HepG2 (cell line): Measurements from ENCODE around the gene TNS4. TPM values are rescaled to one million over a fixed set of nuclear protein-coding genes. Genes with fewer than 3 reads are reported as not detected.

ENCODE experiments used
- ATAC-seq: fragments of 200-7000 bp; cut with Tn5 transposase; 3 replicates; pipeline ENCODE4 v1.9.1; 2020; ENCODE audit warnings: mild to moderate bottlenecking, moderate library complexity
- BruUV-seq: library from RNA; stranded (reverse); fragments of 400-500 nt; replicated peaks from 2 replicates; lab custom pipeline; 2021; lab: Mats Ljungman, UMichigan
- CTCF ChIA-PET: fragments of 300-600 bp; formaldehyde crosslinking; extraction: SDS; loops from one replicate; lab custom pipeline; 2021; ENCODE audit warnings: low total read pairs, inconsistent platforms, low intra/inter-chr PET ratio; lab: Yijun Ruan, JAX
- POLR2A ChIA-PET: fragments of 350-600 bp; sonication (Branson Sonifier 250); formaldehyde crosslinking; loops from one replicate; lab custom pipeline; 2020; ENCODE audit warnings: antibody characterized with exemption, inconsistent platforms; lab: Yijun Ruan, JAX
- DNase-seq: peaks from one replicate; pipeline ENCODE4 v3.0.0-alpha.2; 2015; ENCODE audit warnings: low spot score
- FAIRE-seq: peaks from 3 replicates; lab custom pipeline; 2011; peaks lifted over from hg19 to GRCh38; lab: Jason Lieb, UNC
- H2AFZ ChIP-seq: one replicate; pipeline ENCODE4 v1.6.1; 2011; ENCODE audit warnings: low read length, inconsistent platforms
- H3K27ac ChIP-seq: fragments of 300-600 bp; 3 replicates; pipeline ENCODE4 v1.8.0; 2011; ENCODE audit warnings: mixed run types, mild to moderate bottlenecking, mixed read lengths, low read length, inconsistent platforms; ENCODE audit not compliant: insufficient read depth; ENCODE audit errors: extremely low read length
- H3K27me3 ChIP-seq, 2 experiments: fragments of 200-600 bp in 1 of 2; 2 replicates in 1 of 2; 3 replicates in 1 of 2; pipeline versions ENCODE4 v1.6.0 to v1.8.0; 2011; ENCODE audit warnings: low read length in 2 of 2, mild to moderate bottlenecking in 2 of 2, moderate library complexity in 2 of 2, inconsistent platforms in 1 of 2; ENCODE audit not compliant: insufficient read depth in 2 of 2, control insufficient read depth in 1 of 2
- H3K36me3 ChIP-seq, 2 experiments: fragments of 200-600 bp in 1 of 2; replicated peaks in 1 of 2; 2 replicates in 1 of 2; 3 replicates in 1 of 2; pipeline versions ENCODE4 v1.5.1 to v1.8.0; 2011; ENCODE audit warnings: low read length in 2 of 2, inconsistent platforms in 1 of 2; ENCODE audit not compliant: insufficient read depth in 2 of 2, control insufficient read depth in 1 of 2
- H3K4me1 ChIP-seq: 2 replicates; pipeline ENCODE4 v1.5.1; 2012; ENCODE audit warnings: low read length, inconsistent platforms; ENCODE audit not compliant: insufficient read depth
- H3K4me2 ChIP-seq: 2 replicates; pipeline ENCODE4 v1.6.0; 2011; ENCODE audit warnings: low read depth, low read length, inconsistent platforms
- H3K4me3 ChIP-seq, 3 experiments: fragments of 200-600 bp in 1 of 3; sonication (generic), shearing (Covaris generic) in 1 of 3; replicated peaks in 1 of 3; 2 replicates each; pipeline ENCODE4 v1.5.1; 2011 to 2016; ENCODE audit warnings: low read length in 3 of 3, inconsistent platforms in 2 of 3, low read depth in 2 of 3, mild to moderate bottlenecking in 2 of 3, control low read depth in 1 of 3, mixed read lengths in 1 of 3; ENCODE audit not compliant: insufficient read depth in 1 of 3
- H3K79me2 ChIP-seq: one replicate; pipeline ENCODE4 v1.6.1; 2011; ENCODE audit warnings: low read length, inconsistent platforms; ENCODE audit not compliant: insufficient read depth
- H3K9ac ChIP-seq: 2 replicates; pipeline ENCODE4 v1.6.0; 2011; ENCODE audit warnings: mild to moderate bottlenecking, low read depth, low read length, inconsistent platforms; ENCODE audit not compliant: insufficient read depth
- H3K9me3 ChIP-seq: 2 replicates; pipeline ENCODE4 v1.5.1; 2012; ENCODE audit warnings: mild to moderate bottlenecking, low read length
- H4K20me1 ChIP-seq: 2 replicates; pipeline ENCODE4 v1.6.0; 2011; ENCODE audit warnings: inconsistent platforms, mild to moderate bottlenecking, low read length, moderate library complexity; ENCODE audit not compliant: insufficient read depth
- ARNTL ChIP-seq: sonication (generic); formaldehyde crosslinking; IDR thresholded peaks from 2 replicates; pipeline ENCODE4 v1.4.0; 2020; ENCODE audit warnings: mild to moderate bottlenecking, missing genetic modification reagents
- CREM ChIP-seq, 2 experiments: sonication (generic) in 1 of 2; formaldehyde crosslinking in 1 of 2; IDR thresholded peaks; 2 replicates each; pipeline versions ENCODE4 v1.4.0 to v1.6.1; 2016 to 2020; ENCODE audit warnings: antibody characterized with exemption in 1 of 2, mild to moderate bottlenecking in 1 of 2, missing genetic modification reagents in 1 of 2
- KMT2A ChIP-seq: sonication (generic); formaldehyde crosslinking; IDR thresholded peaks from 2 replicates; pipeline ENCODE4 v1.4.0; 2020; ENCODE audit warnings: missing genetic modification reagents
- MATR3 ChIP-seq: sonication (generic); formaldehyde crosslinking; IDR thresholded peaks from 2 replicates; pipeline ENCODE4 v1.4.0; 2020; ENCODE audit warnings: missing genetic modification reagents
- MLLT10 ChIP-seq: sonication (generic); formaldehyde crosslinking; IDR thresholded peaks from 2 replicates; pipeline ENCODE4 v1.4.0; 2020; ENCODE audit warnings: missing genetic modification reagents
- PHF21A ChIP-seq: sonication (generic); formaldehyde crosslinking; IDR thresholded peaks from 2 replicates; pipeline ENCODE4 v1.5.0; 2020; ENCODE audit warnings: mild to moderate bottlenecking, missing genetic modification reagents
- SIN3A ChIP-seq: IDR thresholded peaks from 2 replicates; pipeline ENCODE4 v1.6.1; 2011; ENCODE audit warnings: low read depth, mild to moderate bottlenecking, control low read depth, low read length, borderline replicate concordance
- ZFP62 ChIP-seq: sonication (generic); formaldehyde crosslinking; IDR thresholded peaks from 2 replicates; pipeline ENCODE4 v1.4.0; 2020; ENCODE audit warnings: missing genetic modification reagents
- ZNF33A ChIP-seq: sonication (generic); formaldehyde crosslinking; IDR thresholded peaks from 2 replicates; pipeline ENCODE4 v1.5.1; 2020; ENCODE audit warnings: missing genetic modification reagents, mild to moderate bottlenecking, moderate library complexity, borderline replicate concordance
- ZNF557 ChIP-seq: sonication (generic); formaldehyde crosslinking; IDR thresholded peaks from 2 replicates; pipeline ENCODE4 v1.4.0; 2020; ENCODE audit warnings: missing genetic modification reagents
- ZNF713 ChIP-seq: sonication (generic); formaldehyde crosslinking; IDR thresholded peaks from 2 replicates; pipeline ENCODE4 v1.4.0; 2020; ENCODE audit warnings: mild to moderate bottlenecking, missing genetic modification reagents
- WGBS: methylation state at CpG from one replicate; pipeline ENCODE4 v1.1.6; 2017; ENCODE audit warnings: low lambda C conversion rate; 5-methylcytosine and 5-hydroxymethylcytosine counted together
- in situ Hi-C: cut with HindIII; loops from 2 replicates; pipeline ENCODE4 v1.10.0; 2017; ENCODE audit warnings: low pct_unique_long_range_greater_than_20kb; ENCODE audit not compliant: extremely low pct_ligation_motif_present
- intact Hi-C: fragments of 100-400 bp; cut with micrococcal nuclease; formaldehyde crosslinking; loops from one replicate; pipeline ENCODE4 v1.10.0; 2022; ENCODE audit not compliant: unreplicated experiment
- polyA plus RNA-seq, 8 experiments: library from polyadenylated mRNA; depleted of rRNA in 3 of 8; stranded (reverse) in 7 of 8; unstranded in 1 of 8; fragments of >200 nt; fragmentation: Illumina TruSeq in 4 of 8; extraction: Trizol in 4 of 8; gene quantifications; 2 replicates each; pipeline versions ENCODE4 v1.2.1 to v1.2.3, GENCODE V29; 2011 to 2016; ENCODE audit warnings: low read depth in 4 of 8, missing spikeins in 1 of 8, mixed read lengths in 1 of 8; ENCODE audit not compliant: insufficient read depth in 1 of 8
- total RNA-seq, 5 experiments: library from RNA; depleted of rRNA; stranded (reverse); fragments of >200 nt; fragmentation: Illumina TruSeq; extraction: Trizol; gene quantifications; 2 replicates each; pipeline ENCODE4 v1.2.3, GENCODE V29; 2016; ENCODE audit warnings: low read depth in 1 of 5
- TF ChIP-seq, protein P1 (sequence below): IDR thresholded peaks from 2 replicates; pipeline ENCODE4 v1.6.1; 2018; ENCODE audit warnings: missing genetic modification reagents, mild to moderate bottlenecking, missing compliant biosample characterization
- TF ChIP-seq, protein P2 (sequence below): sonication (generic); formaldehyde crosslinking; IDR thresholded peaks from 2 replicates; pipeline ENCODE4 v1.5.0; 2020; ENCODE audit warnings: missing genetic modification reagents
- TF ChIP-seq, protein P3 (sequence below): conservative IDR thresholded peaks from 2 replicates; pipeline ENCODE4 v1.6.1; 2018; ENCODE audit warnings: missing genetic modification reagents
- TF ChIP-seq, protein P4 (sequence below): sonication (generic); formaldehyde crosslinking; IDR thresholded peaks from 2 replicates; pipeline ENCODE4 v1.8.1; 2023; ENCODE audit warnings: mild to moderate bottlenecking, missing genetic modification reagents
- TF ChIP-seq, protein P5 (sequence below): sonication (generic); formaldehyde crosslinking; IDR thresholded peaks from 2 replicates; pipeline ENCODE4 v1.4.0; 2020; ENCODE audit warnings: low read depth, mild to moderate bottlenecking, missing genetic modification reagents

TNS4 gene
- total and polyA plus RNA-seq, 2 of the 13 experiments (the other 11 are each of a cell fraction or from before 2014, with no cell fraction given): 0.58 to 2.1 TPM

DNA sequence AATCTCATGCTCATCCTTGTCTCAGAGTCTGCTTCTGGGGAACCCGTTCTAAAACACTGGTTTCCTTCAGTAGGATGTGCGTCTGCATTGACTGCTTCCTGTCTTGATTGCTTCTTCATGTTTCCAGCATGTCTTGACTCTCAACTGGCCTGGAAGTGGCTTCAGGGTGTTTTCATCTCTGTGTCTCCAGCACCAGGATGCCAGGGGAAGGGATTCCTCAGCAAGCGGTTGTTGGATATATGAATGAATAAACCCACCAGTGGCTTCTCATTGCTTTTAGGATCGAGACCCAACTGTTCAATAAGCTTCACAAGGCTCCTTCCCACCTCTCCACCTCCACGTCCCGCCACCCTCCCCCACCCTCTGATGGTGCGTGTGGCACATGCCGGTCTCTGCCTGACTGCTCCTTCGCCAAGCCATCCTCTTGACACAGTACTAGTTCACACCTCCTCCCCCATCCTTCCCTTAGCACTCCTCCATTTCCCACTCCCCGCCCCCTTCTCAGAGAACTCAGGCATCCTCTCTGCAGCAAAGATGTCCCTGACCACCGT lies 14.1 kb upstream of the TNS4 start (continued):
- TF ChIP-seq MLLT10 (CRISPR knock-in tag): no peak
- TF ChIP-seq MATR3 (CRISPR knock-in tag): no peak

DNA sequence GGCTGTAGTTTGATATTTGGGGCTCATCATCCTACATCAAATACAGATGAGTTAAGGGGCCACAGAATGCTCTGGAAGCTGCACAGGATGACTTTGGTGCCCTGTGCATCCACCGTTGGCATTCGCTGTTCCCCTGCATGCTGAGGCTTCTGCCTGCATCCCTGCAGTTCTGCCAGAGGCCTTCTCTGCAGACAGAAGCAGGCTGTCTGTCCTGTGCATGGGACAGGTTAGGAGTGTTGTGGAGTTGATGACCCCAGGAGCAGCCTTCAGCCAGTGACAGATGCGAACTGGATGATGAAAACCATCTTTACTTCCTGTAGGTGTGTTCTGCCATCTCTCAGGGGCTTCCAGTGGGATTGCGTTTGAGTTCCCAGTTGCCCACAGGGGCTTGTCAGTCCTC lies 13.6 kb upstream of the TNS4 start:
- ChIA-PET CTCF (no interaction called here), POLR2A (no interaction called here)
- intact Hi-C loops (no loop called here), in situ Hi-C loops (no loop called here)
- Histone ChIP-seq H3K9ac (no peak overlapping the region), H3K27ac (no peak overlapping the region), H3K36me3 (no peaks in the 10 kb centered on the region), H3K4me1 (peaks cover 85% of the 10 kb centered on the region), H3K4me3 (no peak overlapping the region), H4K20me1 (no peaks in the 10 kb centered on the region), H3K4me2 (no peak overlapping the region), H3K27me3 (no peaks in the 10 kb centered on the region), H2AFZ (no peak overlapping the region), H3K79me2 (no peaks in the 10 kb centered on the region), H3K9me3 (no peaks in the 10 kb centered on the region)
- DNase-seq (no peak), ATAC-seq (no peak), FAIRE-seq (no peak)
- 52% methylated on average over 2 of the region's 4 CpGs for WGBS
- no TSS peak for BruUV-seq
- TF ChIP-seq, protein P1, sequence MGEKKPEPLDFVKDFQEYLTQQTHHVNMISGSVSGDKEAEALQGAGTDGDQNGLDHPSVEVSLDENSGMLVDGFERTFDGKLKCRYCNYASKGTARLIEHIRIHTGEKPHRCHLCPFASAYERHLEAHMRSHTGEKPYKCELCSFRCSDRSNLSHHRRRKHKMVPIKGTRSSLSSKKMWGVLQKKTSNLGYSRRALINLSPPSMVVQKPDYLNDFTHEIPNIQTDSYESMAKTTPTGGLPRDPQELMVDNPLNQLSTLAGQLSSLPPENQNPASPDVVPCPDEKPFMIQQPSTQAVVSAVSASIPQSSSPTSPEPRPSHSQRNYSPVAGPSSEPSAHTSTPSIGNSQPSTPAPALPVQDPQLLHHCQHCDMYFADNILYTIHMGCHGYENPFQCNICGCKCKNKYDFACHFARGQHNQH (CRISPR knock-in tag): no peak
- TF ChIP-seq ZFP62 (CRISPR knock-in tag) (no peak), ZNF33A (CRISPR knock-in tag) (no peak), KMT2A (no peak), SIN3A (no peak), ZNF557 (CRISPR knock-in tag) (no peak), ARNTL (CRISPR knock-in tag) (no peak), ZNF713 (no peak), PHF21A (CRISPR knock-in tag) (no peak), CREM (IDR thresholded peaks at IDR 0.05) (no peak), CREM (CRISPR knock-in tag; IDR thresholded peaks at IDR 0.05) (no peak)
- TF ChIP-seq, protein P2, sequence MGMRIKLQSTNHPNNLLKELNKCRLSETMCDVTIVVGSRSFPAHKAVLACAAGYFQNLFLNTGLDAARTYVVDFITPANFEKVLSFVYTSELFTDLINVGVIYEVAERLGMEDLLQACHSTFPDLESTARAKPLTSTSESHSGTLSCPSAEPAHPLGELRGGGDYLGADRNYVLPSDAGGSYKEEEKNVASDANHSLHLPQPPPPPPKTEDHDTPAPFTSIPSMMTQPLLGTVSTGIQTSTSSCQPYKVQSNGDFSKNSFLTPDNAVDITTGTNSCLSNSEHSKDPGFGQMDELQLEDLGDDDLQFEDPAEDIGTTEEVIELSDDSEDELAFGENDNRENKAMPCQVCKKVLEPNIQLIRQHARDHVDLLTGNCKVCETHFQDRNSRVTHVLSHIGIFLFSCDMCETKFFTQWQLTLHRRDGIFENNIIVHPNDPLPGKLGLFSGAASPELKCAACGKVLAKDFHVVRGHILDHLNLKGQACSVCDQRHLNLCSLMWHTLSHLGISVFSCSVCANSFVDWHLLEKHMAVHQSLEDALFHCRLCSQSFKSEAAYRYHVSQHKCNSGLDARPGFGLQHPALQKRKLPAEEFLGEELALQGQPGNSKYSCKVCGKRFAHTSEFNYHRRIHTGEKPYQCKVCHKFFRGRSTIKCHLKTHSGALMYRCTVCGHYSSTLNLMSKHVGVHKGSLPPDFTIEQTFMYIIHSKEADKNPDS (CRISPR knock-in tag): no peak
- TF ChIP-seq, protein P3, sequence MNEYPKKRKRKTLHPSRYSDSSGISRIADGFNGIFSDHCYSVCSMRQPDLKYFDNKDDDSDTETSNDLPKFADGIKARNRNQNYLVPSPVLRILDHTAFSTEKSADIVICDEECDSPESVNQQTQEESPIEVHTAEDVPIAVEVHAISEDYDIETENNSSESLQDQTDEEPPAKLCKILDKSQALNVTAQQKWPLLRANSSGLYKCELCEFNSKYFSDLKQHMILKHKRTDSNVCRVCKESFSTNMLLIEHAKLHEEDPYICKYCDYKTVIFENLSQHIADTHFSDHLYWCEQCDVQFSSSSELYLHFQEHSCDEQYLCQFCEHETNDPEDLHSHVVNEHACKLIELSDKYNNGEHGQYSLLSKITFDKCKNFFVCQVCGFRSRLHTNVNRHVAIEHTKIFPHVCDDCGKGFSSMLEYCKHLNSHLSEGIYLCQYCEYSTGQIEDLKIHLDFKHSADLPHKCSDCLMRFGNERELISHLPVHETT: no peak
- TF ChIP-seq, protein P4, sequence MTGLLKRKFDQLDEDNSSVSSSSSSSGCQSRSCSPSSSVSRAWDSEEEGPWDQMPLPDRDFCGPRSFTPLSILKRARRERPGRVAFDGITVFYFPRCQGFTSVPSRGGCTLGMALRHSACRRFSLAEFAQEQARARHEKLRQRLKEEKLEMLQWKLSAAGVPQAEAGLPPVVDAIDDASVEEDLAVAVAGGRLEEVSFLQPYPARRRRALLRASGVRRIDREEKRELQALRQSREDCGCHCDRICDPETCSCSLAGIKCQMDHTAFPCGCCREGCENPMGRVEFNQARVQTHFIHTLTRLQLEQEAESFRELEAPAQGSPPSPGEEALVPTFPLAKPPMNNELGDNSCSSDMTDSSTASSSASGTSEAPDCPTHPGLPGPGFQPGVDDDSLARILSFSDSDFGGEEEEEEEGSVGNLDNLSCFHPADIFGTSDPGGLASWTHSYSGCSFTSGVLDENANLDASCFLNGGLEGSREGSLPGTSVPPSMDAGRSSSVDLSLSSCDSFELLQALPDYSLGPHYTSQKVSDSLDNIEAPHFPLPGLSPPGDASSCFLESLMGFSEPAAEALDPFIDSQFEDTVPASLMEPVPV (CRISPR knock-in tag): no peak
- TF ChIP-seq, protein P5, sequence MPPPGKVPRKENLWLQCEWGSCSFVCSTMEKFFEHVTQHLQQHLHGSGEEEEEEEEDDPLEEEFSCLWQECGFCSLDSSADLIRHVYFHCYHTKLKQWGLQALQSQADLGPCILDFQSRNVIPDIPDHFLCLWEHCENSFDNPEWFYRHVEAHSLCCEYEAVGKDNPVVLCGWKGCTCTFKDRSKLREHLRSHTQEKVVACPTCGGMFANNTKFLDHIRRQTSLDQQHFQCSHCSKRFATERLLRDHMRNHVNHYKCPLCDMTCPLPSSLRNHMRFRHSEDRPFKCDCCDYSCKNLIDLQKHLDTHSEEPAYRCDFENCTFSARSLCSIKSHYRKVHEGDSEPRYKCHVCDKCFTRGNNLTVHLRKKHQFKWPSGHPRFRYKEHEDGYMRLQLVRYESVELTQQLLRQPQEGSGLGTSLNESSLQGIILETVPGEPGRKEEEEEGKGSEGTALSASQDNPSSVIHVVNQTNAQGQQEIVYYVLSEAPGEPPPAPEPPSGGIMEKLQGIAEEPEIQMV (CRISPR knock-in tag): no peak
